SU-DHL-6 (cell line): ENCODE results near the gene MACF1.

Experiments
- EZH2phosphoT487 ChIP-seq: fragments of 200-600 bp; sonication (generic), shearing (Covaris generic); conservative IDR thresholded peaks from 2 replicates; pipeline ENCODE4 v1.6.1; 2018; ENCODE audit warnings: mild to moderate bottlenecking, antibody characterized with exemption, low read length, moderate library complexity, mixed read lengths
- TF ChIP-seq, protein P1 (sequence below): fragments of 200-600 bp; sonication (generic); IDR thresholded peaks from one replicate; pipeline ENCODE4 v1.5.1; 2017; ENCODE audit warnings: antibody characterized with exemption, mild to moderate bottlenecking, low read length, moderate library complexity; ENCODE audit not compliant: insufficient read depth, poor library complexity, severe bottlenecking

- TF ChIP-seq, protein P1, sequence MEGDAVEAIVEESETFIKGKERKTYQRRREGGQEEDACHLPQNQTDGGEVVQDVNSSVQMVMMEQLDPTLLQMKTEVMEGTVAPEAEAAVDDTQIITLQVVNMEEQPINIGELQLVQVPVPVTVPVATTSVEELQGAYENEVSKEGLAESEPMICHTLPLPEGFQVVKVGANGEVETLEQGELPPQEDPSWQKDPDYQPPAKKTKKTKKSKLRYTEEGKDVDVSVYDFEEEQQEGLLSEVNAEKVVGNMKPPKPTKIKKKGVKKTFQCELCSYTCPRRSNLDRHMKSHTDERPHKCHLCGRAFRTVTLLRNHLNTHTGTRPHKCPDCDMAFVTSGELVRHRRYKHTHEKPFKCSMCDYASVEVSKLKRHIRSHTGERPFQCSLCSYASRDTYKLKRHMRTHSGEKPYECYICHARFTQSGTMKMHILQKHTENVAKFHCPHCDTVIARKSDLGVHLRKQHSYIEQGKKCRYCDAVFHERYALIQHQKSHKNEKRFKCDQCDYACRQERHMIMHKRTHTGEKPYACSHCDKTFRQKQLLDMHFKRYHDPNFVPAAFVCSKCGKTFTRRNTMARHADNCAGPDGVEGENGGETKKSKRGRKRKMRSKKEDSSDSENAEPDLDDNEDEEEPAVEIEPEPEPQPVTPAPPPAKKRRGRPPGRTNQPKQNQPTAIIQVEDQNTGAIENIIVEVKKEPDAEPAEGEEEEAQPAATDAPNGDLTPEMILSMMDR, result no peak
- no peak for TF ChIP-seq EZH2phosphoT487
Observed at GRCh38 chr1:39524591-39525365, 320.3 kb downstream of the MACF1 start.
